Liver (tissue), 9 donors: ENCODE measurements around the gene DCLK3. TPM values are rescaled to one million over a fixed set of nuclear protein-coding genes. Genes with fewer than 3 reads are reported as not detected.

ENCODE experiments used
- DNase-seq: peaks from one replicate; pipeline ENCODE4 v3.0.0-alpha.2; 2017; ENCODE audit warnings: low spot score
- H3K27ac ChIP-seq, 2 donors: one replicate each; pipeline ENCODE4 v1.7.0; 2013; ENCODE audit warnings: inconsistent platforms in 2 of 2, low read length in 2 of 2, control low read depth in 1 of 2, low read depth in 1 of 2, mild to moderate bottlenecking in 1 of 2
- H3K27me3 ChIP-seq, 4 donors: one replicate each; pipeline versions ENCODE4 v1.6.1 to v1.7.0; 2013; ENCODE audit warnings: low read length in 3 of 4, inconsistent platforms in 1 of 4, mild to moderate bottlenecking in 1 of 4, moderate library complexity in 1 of 4; ENCODE audit not compliant: control insufficient read depth in 4 of 4, insufficient read depth in 4 of 4
- H3K36me3 ChIP-seq, 4 donors: one replicate each; pipeline versions ENCODE4 v1.6.1 to v1.7.0; 2013; ENCODE audit warnings: low read length in 3 of 4, mild to moderate bottlenecking in 3 of 4, low read depth in 1 of 4, moderate library complexity in 1 of 4; ENCODE audit not compliant: control insufficient read depth in 4 of 4, insufficient read depth in 3 of 4
- H3K4me1 ChIP-seq, 4 donors: one replicate each; pipeline versions ENCODE4 v1.6.1 to v1.7.0; 2013; ENCODE audit warnings: low read length in 3 of 4, mild to moderate bottlenecking in 3 of 4, moderate library complexity in 1 of 4; ENCODE audit not compliant: control insufficient read depth in 4 of 4, insufficient read depth in 4 of 4
- H3K4me3 ChIP-seq, 3 donors: one replicate each; pipeline versions ENCODE4 v1.6.1 to v1.7.0; 2013; ENCODE audit warnings: low read length in 3 of 3, control low read depth in 1 of 3, low read depth in 1 of 3, mild to moderate bottlenecking in 1 of 3
- H3K9ac ChIP-seq, 2 donors: one replicate each; pipeline ENCODE4 v1.7.0; 2013; ENCODE audit warnings: low read length in 2 of 2, mild to moderate bottlenecking in 2 of 2, moderate library complexity in 2 of 2, control low read depth in 1 of 2, low read depth in 1 of 2
- H3K9me3 ChIP-seq, 4 donors: one replicate each; pipeline versions ENCODE4 v1.6.1 to v1.7.0; 2013; ENCODE audit warnings: low read length in 3 of 4; ENCODE audit not compliant: control insufficient read depth in 4 of 4
- ATF3 ChIP-seq: IDR thresholded peaks from 2 replicates; pipeline ENCODE4 v1.6.1; 2016; ENCODE audit warnings: antibody characterized with exemption
- CTCF ChIP-seq: fragments of 150-350 bp; IDR thresholded peaks from 2 replicates; pipeline ENCODE4 v1.5.1; 2017; ENCODE audit warnings: improper control_type of control experiment, low read depth, low read length; ENCODE audit not compliant: missing input control
- EGR1 ChIP-seq, 2 donors: IDR thresholded peaks; 2 replicates each; pipeline ENCODE4 v1.6.1; 2016 to 2018; ENCODE audit warnings: antibody characterized with exemption in 2 of 2, low read depth in 2 of 2
- FOXA1 ChIP-seq: IDR thresholded peaks from 2 replicates; pipeline ENCODE4 v1.6.1; 2016; ENCODE audit warnings: antibody characterized with exemption
- FOXA2 ChIP-seq: IDR thresholded peaks from 2 replicates; pipeline ENCODE4 v1.6.1; 2016; ENCODE audit warnings: antibody characterized with exemption
- GABPA ChIP-seq, 2 donors: IDR thresholded peaks in 1 of 2; conservative IDR thresholded peaks in 1 of 2; 2 replicates each; pipeline ENCODE4 v1.6.1; 2016; ENCODE audit warnings: antibody characterized with exemption in 2 of 2, mild to moderate bottlenecking in 1 of 2, moderate library complexity in 1 of 2
- HNF4A ChIP-seq, 2 donors: conservative IDR thresholded peaks; 2 replicates each; pipeline ENCODE4 v1.6.1; 2016; ENCODE audit warnings: antibody characterized with exemption in 2 of 2, mild to moderate bottlenecking in 2 of 2
- HNF4G ChIP-seq: IDR thresholded peaks from 2 replicates; pipeline ENCODE4 v1.6.1; 2016; ENCODE audit warnings: antibody characterized with exemption
- JUND ChIP-seq, 2 donors: IDR thresholded peaks; 2 replicates each; pipeline ENCODE4 v1.6.1; 2016; ENCODE audit warnings: antibody characterized with exemption in 2 of 2
- MAX ChIP-seq: IDR thresholded peaks from 2 replicates; pipeline ENCODE4 v1.6.1; 2016; ENCODE audit warnings: antibody characterized with exemption
- NR2F2 ChIP-seq: IDR thresholded peaks from 2 replicates; pipeline ENCODE4 v1.6.1; 2016; ENCODE audit warnings: antibody characterized with exemption
- RAD21 ChIP-seq, 2 donors: IDR thresholded peaks; 2 replicates each; pipeline ENCODE4 v1.6.1; 2016; ENCODE audit warnings: antibody characterized with exemption in 2 of 2, mild to moderate bottlenecking in 2 of 2
- REST ChIP-seq: IDR thresholded peaks from 2 replicates; pipeline ENCODE4 v1.6.1; 2016; ENCODE audit warnings: antibody characterized with exemption, mild to moderate bottlenecking
- RXRA ChIP-seq, 2 donors: IDR thresholded peaks; 2 replicates each; pipeline ENCODE4 v1.6.1; 2017 to 2018; ENCODE audit warnings: antibody characterized with exemption in 2 of 2, mild to moderate bottlenecking in 1 of 2
- SP1 ChIP-seq: IDR thresholded peaks from 2 replicates; pipeline ENCODE4 v1.6.1; 2018; ENCODE audit warnings: antibody characterized with exemption, mild to moderate bottlenecking
- TAF1 ChIP-seq: conservative IDR thresholded peaks from 2 replicates; pipeline ENCODE4 v1.6.1; 2016; ENCODE audit warnings: antibody characterized with exemption, mild to moderate bottlenecking
- YY1 ChIP-seq: IDR thresholded peaks from 2 replicates; pipeline ENCODE4 v1.6.1; 2016; ENCODE audit warnings: antibody characterized with exemption, mild to moderate bottlenecking
- ZBTB33 ChIP-seq: IDR thresholded peaks from 2 replicates; pipeline ENCODE4 v1.6.1; 2016; ENCODE audit warnings: antibody characterized with exemption
- WGBS: extraction: QIAGEN DNeasy Blood & Tissue Kit; methylation state at CpG from one replicate; pipeline ENCODE4 v1.1.7; 2013; 5-methylcytosine and 5-hydroxymethylcytosine counted together
- polyA plus RNA-seq, 2 donors: library from polyadenylated mRNA; stranded (reverse) in 1 of 2; unstranded in 1 of 2; fragments of 200-250 nt in 1 of 2; fragments of >200 nt in 1 of 2; fragmentation: Nextera tagmentation in 1 of 2; extraction: Ambion mirVana in 1 of 2; gene quantifications; one replicate each; pipeline versions ENCODE4 v1.2.1 to v1.2.3, GENCODE V29; 2013 to 2015
- total RNA-seq, 2 donors: library from RNA; depleted of rRNA; stranded (reverse); fragments of >200 nt; gene quantifications; one replicate each; pipeline ENCODE4 v1.2.3, GENCODE V29; 2014
- donor health status: healthy.
- donor health status: healthy.
- donor health status: healthy.
- donor health status: healthy.
- donor health status: healthy.

Gene DCLK3
- total and polyA plus RNA-seq, 4 donors = 0.01 to 0.14 (median 0.07) TPM

- no peak for DNase-seq
- 74% methylated on average over 8 of the region's 8 CpGs for WGBS
- Histone ChIP-seq H3K9me3 (no peaks in the 10 kb centered on the region), H3K4me1 (no peaks in the 10 kb centered on the region), H3K4me3 (no peak overlapping the region), H3K36me3 (no peaks in the 10 kb centered on the region), H3K9ac (no peak overlapping the region), H3K27ac (no peak overlapping the region), H3K27me3 (peaks cover 0 to 4% (median 0%) of the 10 kb centered on the region in 4 donors)
- no peak for TF ChIP-seq ATF3
- TF ChIP-seq CTCF = no peak
- TF ChIP-seq JUND (IDR thresholded peaks at IDR 0.05) = no peak
- TF ChIP-seq TAF1 = no peak
- TF ChIP-seq NR2F2 = no peak
- no peak for TF ChIP-seq REST
- TF ChIP-seq RXRA (IDR thresholded peaks at IDR 0.05) = no peak
- no peak for TF ChIP-seq EGR1 (IDR thresholded peaks at IDR 0.05; ENCODE audit: low read depth in 2 of 2)
- TF ChIP-seq GABPA (IDR thresholded peaks at IDR 0.05 in 1 of 2, conservative IDR thresholded peaks at IDR 0.05 in 1 of 2) = no peak
- TF ChIP-seq YY1 = no peak
- TF ChIP-seq FOXA2 = no peak
- TF ChIP-seq FOXA1 = no peak
- TF ChIP-seq ZBTB33 = no peak
- no peak for TF ChIP-seq HNF4G
- no peak for TF ChIP-seq MAX
- no peak for TF ChIP-seq HNF4A (conservative IDR thresholded peaks at IDR 0.05)
- TF ChIP-seq SP1 = no peak
- TF ChIP-seq RAD21 (IDR thresholded peaks at IDR 0.05) = no peak
These were observed 59.3 kb downstream of the DCLK3 start for GRCh38 chr3:36705015-36705414.
